ENCODE results near the gene DHRSX.

DNA sequence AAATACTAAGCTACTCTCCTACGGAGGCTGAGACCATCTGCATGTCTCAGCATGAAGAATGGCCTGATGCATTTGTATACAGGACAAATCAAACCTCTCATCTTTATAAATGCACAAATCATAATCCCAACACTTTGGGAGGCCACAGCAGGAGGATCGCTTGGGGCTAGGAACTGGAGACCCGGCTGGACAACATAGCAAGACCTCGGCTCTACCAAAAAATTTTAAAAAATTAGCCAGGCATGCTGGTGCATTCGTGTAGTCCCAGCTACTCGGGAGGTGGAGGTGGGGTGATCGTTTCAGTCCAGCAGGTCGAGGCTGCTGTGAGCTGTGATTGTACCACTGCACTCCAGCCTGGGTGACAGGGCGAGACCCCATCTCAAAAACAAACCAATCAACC, 262.8 kb downstream of the DHRSX start:
- TF ChIP-seq, protein P1, sequence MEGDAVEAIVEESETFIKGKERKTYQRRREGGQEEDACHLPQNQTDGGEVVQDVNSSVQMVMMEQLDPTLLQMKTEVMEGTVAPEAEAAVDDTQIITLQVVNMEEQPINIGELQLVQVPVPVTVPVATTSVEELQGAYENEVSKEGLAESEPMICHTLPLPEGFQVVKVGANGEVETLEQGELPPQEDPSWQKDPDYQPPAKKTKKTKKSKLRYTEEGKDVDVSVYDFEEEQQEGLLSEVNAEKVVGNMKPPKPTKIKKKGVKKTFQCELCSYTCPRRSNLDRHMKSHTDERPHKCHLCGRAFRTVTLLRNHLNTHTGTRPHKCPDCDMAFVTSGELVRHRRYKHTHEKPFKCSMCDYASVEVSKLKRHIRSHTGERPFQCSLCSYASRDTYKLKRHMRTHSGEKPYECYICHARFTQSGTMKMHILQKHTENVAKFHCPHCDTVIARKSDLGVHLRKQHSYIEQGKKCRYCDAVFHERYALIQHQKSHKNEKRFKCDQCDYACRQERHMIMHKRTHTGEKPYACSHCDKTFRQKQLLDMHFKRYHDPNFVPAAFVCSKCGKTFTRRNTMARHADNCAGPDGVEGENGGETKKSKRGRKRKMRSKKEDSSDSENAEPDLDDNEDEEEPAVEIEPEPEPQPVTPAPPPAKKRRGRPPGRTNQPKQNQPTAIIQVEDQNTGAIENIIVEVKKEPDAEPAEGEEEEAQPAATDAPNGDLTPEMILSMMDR (IDR thresholded peaks at IDR 0.05; ENCODE audit: insufficient read depth, low read length, poor library complexity, severe bottlenecking), result no peak
- no peak for TF ChIP-seq EZH2phosphoT487 (conservative IDR thresholded peaks at IDR 0.05; ENCODE audit: low read length)

All from SU-DHL-6 (cell line).